ENCODE data around the gene C1orf105.

DNA sequence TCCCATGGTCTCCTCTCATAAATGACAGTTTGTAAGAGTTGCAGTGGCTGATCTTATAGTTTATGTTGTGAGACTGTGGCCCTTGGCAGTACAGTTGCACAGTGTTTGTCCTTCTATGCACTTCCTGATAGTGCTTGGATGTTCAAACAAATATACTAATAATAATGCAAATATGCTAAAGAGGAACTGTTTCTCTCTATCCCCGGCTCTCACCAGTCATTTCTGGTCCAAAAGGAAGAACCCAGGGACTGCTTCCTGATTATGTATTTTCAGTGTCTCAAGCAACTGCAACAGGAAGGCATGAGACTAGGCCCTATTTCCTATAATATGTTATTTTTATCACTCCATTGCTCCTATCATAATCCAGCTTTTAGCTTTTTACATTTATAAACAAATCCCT lies 95.4 kb downstream of the C1orf105 start:
- TF ChIP-seq, protein P1, sequence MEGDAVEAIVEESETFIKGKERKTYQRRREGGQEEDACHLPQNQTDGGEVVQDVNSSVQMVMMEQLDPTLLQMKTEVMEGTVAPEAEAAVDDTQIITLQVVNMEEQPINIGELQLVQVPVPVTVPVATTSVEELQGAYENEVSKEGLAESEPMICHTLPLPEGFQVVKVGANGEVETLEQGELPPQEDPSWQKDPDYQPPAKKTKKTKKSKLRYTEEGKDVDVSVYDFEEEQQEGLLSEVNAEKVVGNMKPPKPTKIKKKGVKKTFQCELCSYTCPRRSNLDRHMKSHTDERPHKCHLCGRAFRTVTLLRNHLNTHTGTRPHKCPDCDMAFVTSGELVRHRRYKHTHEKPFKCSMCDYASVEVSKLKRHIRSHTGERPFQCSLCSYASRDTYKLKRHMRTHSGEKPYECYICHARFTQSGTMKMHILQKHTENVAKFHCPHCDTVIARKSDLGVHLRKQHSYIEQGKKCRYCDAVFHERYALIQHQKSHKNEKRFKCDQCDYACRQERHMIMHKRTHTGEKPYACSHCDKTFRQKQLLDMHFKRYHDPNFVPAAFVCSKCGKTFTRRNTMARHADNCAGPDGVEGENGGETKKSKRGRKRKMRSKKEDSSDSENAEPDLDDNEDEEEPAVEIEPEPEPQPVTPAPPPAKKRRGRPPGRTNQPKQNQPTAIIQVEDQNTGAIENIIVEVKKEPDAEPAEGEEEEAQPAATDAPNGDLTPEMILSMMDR (IDR thresholded peaks at IDR 0.05), result no peak
- no peak for TF ChIP-seq HMGA2 (CRISPR knock-in tag; IDR thresholded peaks at IDR 0.05)
- no peak for TF ChIP-seq ZNF263 (CRISPR knock-in tag; IDR thresholded peaks at IDR 0.05; ENCODE audit: low read depth)
- TF ChIP-seq E2F4 (CRISPR knock-in tag; IDR thresholded peaks at IDR 0.05; ENCODE audit: borderline replicate concordance, low read depth), result no peak
- no peak for TF ChIP-seq ZNF121 (CRISPR knock-in tag; IDR thresholded peaks at IDR 0.05)
- TF ChIP-seq, protein P2, sequence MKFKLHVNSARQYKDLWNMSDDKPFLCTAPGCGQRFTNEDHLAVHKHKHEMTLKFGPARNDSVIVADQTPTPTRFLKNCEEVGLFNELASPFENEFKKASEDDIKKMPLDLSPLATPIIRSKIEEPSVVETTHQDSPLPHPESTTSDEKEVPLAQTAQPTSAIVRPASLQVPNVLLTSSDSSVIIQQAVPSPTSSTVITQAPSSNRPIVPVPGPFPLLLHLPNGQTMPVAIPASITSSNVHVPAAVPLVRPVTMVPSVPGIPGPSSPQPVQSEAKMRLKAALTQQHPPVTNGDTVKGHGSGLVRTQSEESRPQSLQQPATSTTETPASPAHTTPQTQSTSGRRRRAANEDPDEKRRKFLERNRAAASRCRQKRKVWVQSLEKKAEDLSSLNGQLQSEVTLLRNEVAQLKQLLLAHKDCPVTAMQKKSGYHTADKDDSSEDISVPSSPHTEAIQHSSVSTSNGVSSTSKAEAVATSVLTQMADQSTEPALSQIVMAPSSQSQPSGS (CRISPR knock-in tag; IDR thresholded peaks at IDR 0.05; ENCODE audit: borderline replicate concordance, low read depth), result no peak
- no peak for TF ChIP-seq ESRRA (CRISPR knock-in tag; IDR thresholded peaks at IDR 0.05; ENCODE audit: borderline replicate concordance)
- no peak for TF ChIP-seq MAX (CRISPR knock-in tag; IDR thresholded peaks at IDR 0.05)
- TF ChIP-seq ZBTB43 (CRISPR knock-in tag; IDR thresholded peaks at IDR 0.05), result no peak
- TF ChIP-seq RELA (CRISPR knock-in tag; IDR thresholded peaks at IDR 0.05; ENCODE audit: borderline replicate concordance), result no peak
- no peak for TF ChIP-seq SMAD3 (CRISPR knock-in tag; IDR thresholded peaks at IDR 0.05; ENCODE audit: borderline replicate concordance)
